ENCODE measurements around the gene PTPN21.

GRCh38 chr14:88468406-88468805 is 86.4 kb downstream of the PTPN21 start:
- TF ChIP-seq CTCF (IDR thresholded peaks at IDR 0.05) (no peak), EP300 (IDR thresholded peaks at IDR 0.05; ENCODE audit: low read depth) (no peak), POLR2AphosphoS5 (IDR thresholded peaks at IDR 0.05) (no peak)
